OCI-LY7 (cell line): ENCODE measurements around the gene ISLR2. TPM values are rescaled to one million over a fixed set of nuclear protein-coding genes. Genes with fewer than 3 reads are reported as not detected.

Source experiments
- BruUV-seq: library from RNA; stranded (reverse); fragments of 400-500 nt; replicated peaks from 2 replicates; lab custom pipeline; 2021; lab: Mats Ljungman, UMichigan
- CTCF ChIA-PET: fragments of 300-600 bp; sonication (Branson Sonifier 250); formaldehyde crosslinking; loops from one replicate; lab custom pipeline; 2022; ENCODE audit warnings: antibody characterized with exemption; ENCODE audit not compliant: unreplicated experiment; lab: Charles Lee
- POLR2A ChIA-PET: fragments of 300-600 bp; sonication (Branson Sonifier 250); formaldehyde crosslinking; loops from one replicate; lab custom pipeline; 2022; ENCODE audit warnings: antibody characterized with exemption; lab: Charles Lee
- DNase-seq: peaks from one replicate; pipeline ENCODE4 v3.0.0-alpha.2; 2015; ENCODE audit warnings: low spot score
- H2AFZ ChIP-seq: fragments of 200-600 bp; sonication (generic), shearing (Covaris generic); 2 replicates; pipeline ENCODE4 v1.6.1; 2014; ENCODE audit warnings: mild to moderate bottlenecking, antibody characterized with exemption, low read length, moderate library complexity
- H3K27ac ChIP-seq: fragments of 200-600 bp; sonication (generic); 2 replicates; pipeline ENCODE4 v1.5.1; 2014; ENCODE audit warnings: mixed run types, low read depth, mild to moderate bottlenecking, moderate library complexity, low read length, inconsistent platforms; ENCODE audit not compliant: poor library complexity, severe bottlenecking
- H3K36me3 ChIP-seq: fragments of 200-600 bp; sonication (generic); 2 replicates; pipeline ENCODE4 v1.6.1; 2014; ENCODE audit warnings: mild to moderate bottlenecking, antibody characterized with exemption, low read length, moderate library complexity, mixed read lengths; ENCODE audit not compliant: insufficient read depth
- H3K4me1 ChIP-seq: fragments of 200-600 bp; sonication (generic); 2 replicates; pipeline ENCODE4 v1.5.1; 2014; ENCODE audit warnings: mild to moderate bottlenecking, low read length; ENCODE audit not compliant: insufficient read depth, poor library complexity, severe bottlenecking
- H3K4me2 ChIP-seq: fragments of 200-600 bp; sonication (generic); 2 replicates; pipeline ENCODE4 v1.6.1; 2014; ENCODE audit warnings: mild to moderate bottlenecking, low read length
- H3K4me3 ChIP-seq: fragments of 200-600 bp; sonication (generic); 2 replicates; pipeline ENCODE4 v1.5.1; 2014; ENCODE audit warnings: mild to moderate bottlenecking, low read depth, low read length; ENCODE audit not compliant: poor library complexity, severe bottlenecking
- H3K79me2 ChIP-seq: fragments of 200-600 bp; sonication (generic); 2 replicates; pipeline ENCODE4 v1.6.1; 2016; ENCODE audit warnings: low read depth, mild to moderate bottlenecking, low read length, moderate library complexity, mixed read lengths; ENCODE audit not compliant: insufficient read depth
- H3K9me2 ChIP-seq: fragments of 200-600 bp; sonication (generic); 2 replicates; pipeline ENCODE4 v1.6.1; 2016; ENCODE audit warnings: mild to moderate bottlenecking, low read length, mixed read lengths; ENCODE audit not compliant: insufficient read depth
- H3K9me3 ChIP-seq: fragments of 200-600 bp; sonication (generic); 2 replicates; pipeline ENCODE4 v1.6.1; 2014; ENCODE audit warnings: mild to moderate bottlenecking, mixed run types, low read length, mixed read lengths
- H4K20me1 ChIP-seq: fragments of 200-600 bp; sonication (generic); 2 replicates; pipeline ENCODE4 v1.6.1; 2014; ENCODE audit warnings: mild to moderate bottlenecking, antibody characterized with exemption, low read length, moderate library complexity, mixed read lengths; ENCODE audit not compliant: insufficient read depth
- EZH2phosphoT487 ChIP-seq: fragments of 200-600 bp; sonication (generic); IDR thresholded peaks from 2 replicates; pipeline ENCODE4 v1.6.1; 2018; ENCODE audit warnings: low read depth, borderline replicate concordance, mild to moderate bottlenecking, mixed run types, antibody characterized with exemption, low read length, moderate library complexity, mixed read lengths
- intact Hi-C: fragments of 100-400 bp; cut with micrococcal nuclease; formaldehyde crosslinking; loops from one replicate; pipeline ENCODE4 v1.10.0; 2022; ENCODE audit not compliant: unreplicated experiment
- total RNA-seq, 2 experiments: library from RNA; depleted of rRNA in 1 of 2; stranded (reverse); fragments of >200 nt in 1 of 2; shearing (Covaris generic) in 1 of 2; gene quantifications; 2 replicates each; pipeline ENCODE4 v1.2.3, GENCODE V29; 2014 to 2022
- TF ChIP-seq, protein P1 (sequence below): fragments of 200-600 bp; sonication (generic); conservative IDR thresholded peaks from 2 replicates; pipeline ENCODE4 v1.5.1; 2014; ENCODE audit warnings: mild to moderate bottlenecking, antibody characterized with exemption, low read length, moderate library complexity, mixed read lengths

ISLR2 gene
- total RNA-seq, 2 experiments from 2014 or later, result not detected

GRCh38 chr15:74170875-74171578 lies 40.6 kb downstream of the ISLR2 start:
- intact Hi-C loops, result no loop called here
- no peaks in the 10 kb centered on the region for H3K4me1 ChIP-seq
- BruUV-seq, result no TSS peak
- H3K4me3 ChIP-seq, result no peak overlapping the region
- H3K79me2 ChIP-seq, result no peaks in the 10 kb centered on the region
- H3K9me3 ChIP-seq, result no peaks in the 10 kb centered on the region
- no peak overlapping the region for H2AFZ ChIP-seq
- no peak overlapping the region for H3K4me2 ChIP-seq
- no peak overlapping the region for H3K27ac ChIP-seq
- no peaks in the 10 kb centered on the region for H3K9me2 ChIP-seq
- H4K20me1 ChIP-seq, result no peaks in the 10 kb centered on the region
- ChIA-PET CTCF (no interaction called here), POLR2A (no interaction called here)
- no peak for DNase-seq
- no peak for TF ChIP-seq EZH2phosphoT487
- TF ChIP-seq, protein P1, sequence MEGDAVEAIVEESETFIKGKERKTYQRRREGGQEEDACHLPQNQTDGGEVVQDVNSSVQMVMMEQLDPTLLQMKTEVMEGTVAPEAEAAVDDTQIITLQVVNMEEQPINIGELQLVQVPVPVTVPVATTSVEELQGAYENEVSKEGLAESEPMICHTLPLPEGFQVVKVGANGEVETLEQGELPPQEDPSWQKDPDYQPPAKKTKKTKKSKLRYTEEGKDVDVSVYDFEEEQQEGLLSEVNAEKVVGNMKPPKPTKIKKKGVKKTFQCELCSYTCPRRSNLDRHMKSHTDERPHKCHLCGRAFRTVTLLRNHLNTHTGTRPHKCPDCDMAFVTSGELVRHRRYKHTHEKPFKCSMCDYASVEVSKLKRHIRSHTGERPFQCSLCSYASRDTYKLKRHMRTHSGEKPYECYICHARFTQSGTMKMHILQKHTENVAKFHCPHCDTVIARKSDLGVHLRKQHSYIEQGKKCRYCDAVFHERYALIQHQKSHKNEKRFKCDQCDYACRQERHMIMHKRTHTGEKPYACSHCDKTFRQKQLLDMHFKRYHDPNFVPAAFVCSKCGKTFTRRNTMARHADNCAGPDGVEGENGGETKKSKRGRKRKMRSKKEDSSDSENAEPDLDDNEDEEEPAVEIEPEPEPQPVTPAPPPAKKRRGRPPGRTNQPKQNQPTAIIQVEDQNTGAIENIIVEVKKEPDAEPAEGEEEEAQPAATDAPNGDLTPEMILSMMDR, result no peak
- no peaks in the 10 kb centered on the region for H3K36me3 ChIP-seq

- Histone ChIP-seq H2AFZ (no peak overlapping the region), H3K36me3 (no peaks in the 10 kb centered on the region), H3K9me2 (no peaks in the 10 kb centered on the region), H3K9me3 (no peaks in the 10 kb centered on the region), H3K4me2 (no peak overlapping the region), H4K20me1 (no peaks in the 10 kb centered on the region), H3K27ac (no peak overlapping the region), H3K4me3 (no peak overlapping the region), H3K79me2 (no peaks in the 10 kb centered on the region), H3K4me1 (no peaks in the 10 kb centered on the region)
- intact Hi-C loops, result no loop called here
- no peak for DNase-seq
- TF ChIP-seq, protein P1, result no peak
- no peak for TF ChIP-seq EZH2phosphoT487
- BruUV-seq, result no TSS peak
- POLR2A ChIA-PET, result no interaction called here
- CTCF ChIA-PET, result no interaction called here
Observed at GRCh38 chr15:74171965-74172541, 41.7 kb downstream of the ISLR2 start.
